Measurements from ENCODE around the gene C16orf54.

GRCh38 chr16:29720703-29721102, 25.1 kb downstream of the C16orf54 start:
- no peak for TF ChIP-seq CTCF (IDR thresholded peaks at IDR 0.05)
- TF ChIP-seq POLR2A (IDR thresholded peaks at IDR 0.05), result no peak
- no peak for TF ChIP-seq EP300 (IDR thresholded peaks at IDR 0.05)
